ENCODE data around the gene ENHO.
A peak's percentile ranks its signal among the peaks of the same experiment; 100 is the strongest.

Gene ENHO

DNA sequence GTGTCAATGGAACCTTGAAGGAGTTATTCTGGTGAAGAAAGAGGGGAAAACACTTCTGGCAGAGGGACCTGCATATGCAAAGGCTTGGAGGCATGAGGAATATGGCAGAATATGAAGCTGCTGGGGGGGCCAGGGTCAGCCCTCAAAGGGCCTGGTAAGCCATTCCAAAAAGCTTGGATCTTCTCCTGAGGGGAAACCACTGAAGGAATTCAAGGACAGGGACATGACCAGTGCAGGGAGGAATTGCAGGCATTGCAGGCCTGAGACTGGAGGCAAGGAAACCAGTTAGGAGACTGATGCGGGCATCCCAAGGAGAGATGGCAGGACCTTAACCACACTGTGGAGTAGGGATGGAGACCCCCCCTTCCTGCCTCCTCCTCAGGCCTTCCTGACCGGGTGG is 21.4 kb downstream of the ENHO start:
- Histone ChIP-seq H3K4me3 (no peak overlapping the region), H3K27ac (no peak overlapping the region)
- no peak for DNase-seq (ENCODE audit: low spot score)
- TF ChIP-seq CTCF (IDR thresholded peaks at IDR 0.05): no peak

- H3K27ac ChIP-seq: no peak overlapping the region
- no peak overlapping the region for H3K4me3 ChIP-seq
- peak; percentile 97 for TF ChIP-seq CTCF (IDR thresholded peaks at IDR 0.05)
- no peak for DNase-seq (ENCODE audit: low spot score)
Observed at GRCh38 chr9:34500623-34501267, 22.0 kb downstream of the ENHO start.

DNA sequence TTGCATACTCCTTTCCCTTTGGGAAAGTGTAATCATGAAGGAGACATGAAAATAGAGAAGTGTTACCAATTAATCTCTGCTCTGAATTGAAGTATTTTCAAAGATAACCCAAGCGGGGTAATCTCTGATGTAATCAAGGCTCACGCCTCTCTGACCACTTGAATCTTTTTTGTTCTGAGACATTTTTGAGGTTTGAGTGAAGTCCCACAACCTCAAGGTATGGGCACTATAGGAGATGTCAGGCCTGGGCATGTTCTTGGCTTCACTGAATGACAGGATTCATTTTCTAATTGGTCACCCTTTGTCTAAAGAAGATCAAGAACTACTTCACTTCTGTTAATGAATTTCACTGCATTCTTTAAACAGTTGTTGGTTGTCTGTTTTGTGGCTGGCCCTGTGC is 23.7 kb downstream of the ENHO start:
- H3K4me3 ChIP-seq: no peak overlapping the region
- no peak for TF ChIP-seq CTCF (IDR thresholded peaks at IDR 0.05)
- DNase-seq (ENCODE audit: low spot score): no peak
- H3K27ac ChIP-seq: no peak overlapping the region

DNA sequence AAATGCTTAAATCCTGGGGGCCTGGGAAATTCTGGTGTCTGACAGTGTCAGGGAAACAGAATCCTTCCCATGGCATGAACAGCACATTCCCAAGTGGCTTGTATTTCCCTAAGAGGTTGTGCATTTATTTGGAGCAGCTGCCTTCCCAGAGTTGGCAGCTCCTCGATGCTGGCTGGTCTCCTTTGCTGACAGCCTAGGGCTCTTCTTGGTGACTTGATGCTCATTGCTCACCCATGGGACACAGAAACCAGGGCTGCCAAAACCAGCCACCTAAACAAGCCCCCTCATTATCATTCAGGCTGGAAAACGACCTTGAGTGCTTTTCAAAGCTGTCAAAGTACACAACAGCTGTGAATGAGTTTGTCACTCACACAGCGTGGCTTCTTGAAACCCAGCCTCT is 24.2 kb downstream of the ENHO start:
- DNase-seq (ENCODE audit: low spot score): no peak
- TF ChIP-seq CTCF (IDR thresholded peaks at IDR 0.05): no peak
- H3K27ac ChIP-seq: no peak overlapping the region
- H3K4me3 ChIP-seq: no peak overlapping the region

DNA sequence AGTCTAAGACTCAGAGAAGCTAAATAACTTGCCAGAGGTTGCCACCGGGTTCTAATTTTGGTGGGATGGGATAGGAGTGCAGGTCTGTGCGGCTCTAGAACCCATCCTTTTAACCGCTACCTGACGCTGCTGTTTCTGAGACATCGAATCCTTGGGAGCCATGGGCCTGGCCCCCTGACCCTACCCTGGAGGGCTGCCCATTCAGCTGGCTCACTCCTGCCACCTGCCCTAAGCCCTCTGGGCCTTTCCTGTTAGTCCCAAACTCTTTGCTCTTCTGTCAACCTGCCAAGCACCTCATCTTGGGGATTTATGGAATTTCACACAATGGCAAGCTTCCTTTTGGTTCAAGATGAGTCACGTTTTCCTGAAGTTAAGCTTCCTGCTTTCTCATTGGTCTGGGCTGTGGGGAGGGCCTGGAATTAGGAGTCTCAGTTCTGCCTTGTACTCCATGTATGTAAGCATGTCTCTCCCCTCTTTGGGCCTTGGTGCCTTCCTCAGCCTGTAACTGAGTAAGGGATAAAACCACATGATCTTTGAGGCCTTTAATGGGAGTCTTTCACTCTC is 26.6 kb downstream of the ENHO start:
- Histone ChIP-seq H3K4me3 (no peak overlapping the region), H3K27ac (no peak overlapping the region)
- no peak for DNase-seq (ENCODE audit: low spot score)
- no peak for TF ChIP-seq CTCF (IDR thresholded peaks at IDR 0.05)

GRCh38 chr9:34493972-34494535 is 28.7 kb downstream of the ENHO start:
- no peak overlapping the region for H3K4me3 ChIP-seq
- H3K27ac ChIP-seq: no peak overlapping the region
- no peak for DNase-seq (ENCODE audit: low spot score)
- TF ChIP-seq CTCF (IDR thresholded peaks at IDR 0.05): no peak

GRCh38 chr9:34492051-34492450 is 30.7 kb downstream of the ENHO start:
- Histone ChIP-seq H3K27ac (no peak overlapping the region), H3K4me3 (no peak overlapping the region)
- TF ChIP-seq CTCF (IDR thresholded peaks at IDR 0.05): no peak
- no peak for DNase-seq (ENCODE audit: low spot score)

Measured in coronary artery (tissue), 2 donors.